Astrocyte (in vitro differentiated cells and primary cell): Measurements from ENCODE around the gene AKAP1. TPM values are rescaled to one million over a fixed set of nuclear protein-coding genes. Genes with fewer than 3 reads are reported as not detected.

ENCODE experiments used
- DNase-seq: peaks from one replicate; pipeline ENCODE4 v3.0.0-alpha.2; 2010; ENCODE audit warnings: low read depth
- FAIRE-seq: peaks from 2 replicates; lab custom pipeline; 2011; peaks lifted over from hg19 to GRCh38; lab: Jason Lieb, UNC
- H2AFZ ChIP-seq: 2 replicates; pipeline ENCODE4 v1.6.0; 2012; ENCODE audit warnings: low read depth, low read length, inconsistent platforms
- H3K27ac ChIP-seq: 2 replicates; pipeline ENCODE4 v1.5.1; 2011; ENCODE audit warnings: low read depth, low read length, inconsistent platforms
- H3K27me3 ChIP-seq: 2 replicates; pipeline ENCODE4 v1.6.0; 2011; ENCODE audit warnings: low read length, inconsistent platforms; ENCODE audit not compliant: insufficient read depth
- H3K36me3 ChIP-seq: 2 replicates; pipeline ENCODE4 v1.5.1; 2011; ENCODE audit warnings: low read length, inconsistent platforms; ENCODE audit not compliant: insufficient read depth
- H3K4me1 ChIP-seq: 2 replicates; pipeline ENCODE4 v1.5.1; 2011; ENCODE audit warnings: low read length, inconsistent platforms; ENCODE audit not compliant: insufficient read depth
- H3K4me2 ChIP-seq: 2 replicates; pipeline ENCODE4 v1.6.0; 2012; ENCODE audit warnings: low read length, inconsistent platforms
- H3K4me3 ChIP-seq: 2 replicates; pipeline ENCODE4 v1.5.1; 2011; ENCODE audit warnings: low read depth, mild to moderate bottlenecking, low read length, inconsistent platforms; ENCODE audit not compliant: insufficient read depth
- H3K79me2 ChIP-seq: 2 replicates; pipeline ENCODE4 v1.6.0; 2012; ENCODE audit warnings: mild to moderate bottlenecking, low read length, inconsistent platforms; ENCODE audit not compliant: insufficient read depth
- H3K9ac ChIP-seq: 2 replicates; pipeline ENCODE4 v1.6.0; 2012; ENCODE audit warnings: mild to moderate bottlenecking, low read length, inconsistent platforms
- H3K9me3 ChIP-seq: 2 replicates; pipeline ENCODE4 v1.5.1; 2012; ENCODE audit warnings: low read depth, mild to moderate bottlenecking, low read length, inconsistent platforms; ENCODE audit not compliant: insufficient read depth
- H4K20me1 ChIP-seq: 2 replicates; pipeline ENCODE4 v1.6.0; 2012; ENCODE audit warnings: low read length, inconsistent platforms; ENCODE audit not compliant: insufficient read depth
- H3K27ac Mint-ChIP-seq: one replicate; pipeline ENCODE4 v1.8.0; 2021; ENCODE audit warnings: mild to moderate bottlenecking, mixed read lengths; ENCODE audit not compliant: unreplicated experiment
- H3K27me3 Mint-ChIP-seq: one replicate; pipeline ENCODE4 v1.8.0; 2021; ENCODE audit warnings: low read depth, mixed read lengths; ENCODE audit not compliant: unreplicated experiment
- H3K36me3 Mint-ChIP-seq: one replicate; pipeline ENCODE4 v1.8.0; 2021; ENCODE audit warnings: low read depth, mixed read lengths; ENCODE audit not compliant: unreplicated experiment
- H3K4me1 Mint-ChIP-seq: one replicate; pipeline ENCODE4 v1.8.0; 2021; ENCODE audit warnings: low read depth, mixed read lengths; ENCODE audit not compliant: unreplicated experiment
- H3K4me3 Mint-ChIP-seq: one replicate; pipeline ENCODE4 v1.8.0; 2021; ENCODE audit warnings: mild to moderate bottlenecking, moderate library complexity, mixed read lengths; ENCODE audit not compliant: unreplicated experiment
- H3K9me3 Mint-ChIP-seq: one replicate; pipeline ENCODE4 v1.8.0; 2021; ENCODE audit warnings: mild to moderate bottlenecking, mixed read lengths; ENCODE audit not compliant: unreplicated experiment
- EZH2 ChIP-seq: IDR thresholded peaks from 2 replicates; pipeline ENCODE4 v1.6.1; 2012; ENCODE audit warnings: mild to moderate bottlenecking, low read length, inconsistent platforms; ENCODE audit not compliant: insufficient read depth
- total RNA-seq: library from RNA; stranded (reverse); gene quantifications from 2 replicates; pipeline ENCODE4 v1.2.1, GENCODE V29; 2021
- TF ChIP-seq, protein P1 (sequence below): IDR thresholded peaks from 2 replicates; pipeline ENCODE4 v1.5.1; 2011; ENCODE audit warnings: low read depth, mild to moderate bottlenecking, inconsistent platforms, low read length, moderate library complexity; ENCODE audit not compliant: insufficient read depth

Gene AKAP1
- total RNA-seq, 1 donor from 2014 or later: 12.5 TPM

- no peaks in the 10 kb centered on the region for H3K4me1 ChIP-seq
- Mint-ChIP-seq H3K9me3 (no peaks in the 10 kb centered on the region), H3K27me3 (peaks cover 2% of the 10 kb centered on the region), H3K4me3 (no peak overlapping the region), H3K4me1 (no peaks in the 10 kb centered on the region), H3K27ac (no peak overlapping the region), H3K36me3 (no peaks in the 10 kb centered on the region)
- no peak overlapping the region for H2AFZ ChIP-seq
- DNase-seq (no peak), FAIRE-seq (no peak)
- no peak overlapping the region for H3K27ac ChIP-seq
- H3K27me3 ChIP-seq: peaks cover 9% of the 10 kb centered on the region
- H3K36me3 ChIP-seq: no peaks in the 10 kb centered on the region
- H3K9ac ChIP-seq: no peak overlapping the region
- H4K20me1 ChIP-seq: no peaks in the 10 kb centered on the region
- no peaks in the 10 kb centered on the region for H3K79me2 ChIP-seq
- H3K9me3 ChIP-seq: no peaks in the 10 kb centered on the region
- no peak overlapping the region for H3K4me3 ChIP-seq
- no peak for TF ChIP-seq EZH2
- TF ChIP-seq, protein P1, sequence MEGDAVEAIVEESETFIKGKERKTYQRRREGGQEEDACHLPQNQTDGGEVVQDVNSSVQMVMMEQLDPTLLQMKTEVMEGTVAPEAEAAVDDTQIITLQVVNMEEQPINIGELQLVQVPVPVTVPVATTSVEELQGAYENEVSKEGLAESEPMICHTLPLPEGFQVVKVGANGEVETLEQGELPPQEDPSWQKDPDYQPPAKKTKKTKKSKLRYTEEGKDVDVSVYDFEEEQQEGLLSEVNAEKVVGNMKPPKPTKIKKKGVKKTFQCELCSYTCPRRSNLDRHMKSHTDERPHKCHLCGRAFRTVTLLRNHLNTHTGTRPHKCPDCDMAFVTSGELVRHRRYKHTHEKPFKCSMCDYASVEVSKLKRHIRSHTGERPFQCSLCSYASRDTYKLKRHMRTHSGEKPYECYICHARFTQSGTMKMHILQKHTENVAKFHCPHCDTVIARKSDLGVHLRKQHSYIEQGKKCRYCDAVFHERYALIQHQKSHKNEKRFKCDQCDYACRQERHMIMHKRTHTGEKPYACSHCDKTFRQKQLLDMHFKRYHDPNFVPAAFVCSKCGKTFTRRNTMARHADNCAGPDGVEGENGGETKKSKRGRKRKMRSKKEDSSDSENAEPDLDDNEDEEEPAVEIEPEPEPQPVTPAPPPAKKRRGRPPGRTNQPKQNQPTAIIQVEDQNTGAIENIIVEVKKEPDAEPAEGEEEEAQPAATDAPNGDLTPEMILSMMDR: no peak
- H3K4me2 ChIP-seq: no peak overlapping the region
Observed at GRCh38 chr17:57075785-57076184, 9.3 kb upstream of the AKAP1 start.

DNA sequence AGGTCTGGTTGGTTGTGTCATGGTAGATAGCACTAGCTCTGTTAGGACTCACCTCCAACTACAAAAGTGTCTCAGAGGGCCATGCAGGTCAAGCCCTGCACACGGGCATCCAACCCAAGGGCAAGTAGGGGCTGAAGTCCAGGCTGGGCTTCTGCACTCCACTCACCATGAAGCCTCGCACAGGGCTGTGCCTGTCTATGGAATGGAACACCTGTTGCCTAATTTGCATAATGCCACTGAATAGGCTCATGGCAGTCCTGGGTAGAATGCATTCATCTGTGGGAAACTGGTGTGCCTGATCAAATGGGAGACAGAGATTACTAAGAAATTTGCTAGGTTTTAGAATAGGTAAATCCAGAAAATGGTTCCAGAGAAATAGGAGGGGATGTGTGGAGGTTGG lies 8.0 kb upstream of the AKAP1 start:
- Mint-ChIP-seq H3K27ac (no peak overlapping the region), H3K4me3 (no peak overlapping the region), H3K9me3 (no peaks in the 10 kb centered on the region), H3K27me3 (peaks cover 2% of the 10 kb centered on the region), H3K4me1 (no peaks in the 10 kb centered on the region), H3K36me3 (no peaks in the 10 kb centered on the region)
- no peaks in the 10 kb centered on the region for H4K20me1 ChIP-seq
- TF ChIP-seq, protein P1: no peak
- TF ChIP-seq EZH2: no peak
- H3K4me3 ChIP-seq: no peak overlapping the region
- H3K27me3 ChIP-seq: peaks cover 7% of the 10 kb centered on the region
- H2AFZ ChIP-seq: no peak overlapping the region
- H3K9me3 ChIP-seq: no peaks in the 10 kb centered on the region
- FAIRE-seq (no peak), DNase-seq (no peak)
- H3K36me3 ChIP-seq: no peaks in the 10 kb centered on the region
- no peaks in the 10 kb centered on the region for H3K79me2 ChIP-seq
- H3K9ac ChIP-seq: no peak overlapping the region
- H3K4me1 ChIP-seq: no peaks in the 10 kb centered on the region
- H3K27ac ChIP-seq: no peak overlapping the region
- no peak overlapping the region for H3K4me2 ChIP-seq

GRCh38 chr17:57078274-57078673 lies 6.8 kb upstream of the AKAP1 start:
- no peaks in the 10 kb centered on the region for H3K9me3 Mint-ChIP-seq
- Histone ChIP-seq H3K4me2 (no peak overlapping the region), H3K79me2 (no peaks in the 10 kb centered on the region), H3K36me3 (no peaks in the 10 kb centered on the region), H3K27ac (no peak overlapping the region), H3K27me3 (peaks cover 6% of the 10 kb centered on the region), H2AFZ (no peak overlapping the region), H3K9me3 (no peaks in the 10 kb centered on the region), H3K4me1 (no peaks in the 10 kb centered on the region), H3K9ac (no peak overlapping the region), H4K20me1 (no peaks in the 10 kb centered on the region), H3K4me3 (no peak overlapping the region)
- H3K27ac Mint-ChIP-seq: no peak overlapping the region
- H3K4me1 Mint-ChIP-seq: no peaks in the 10 kb centered on the region
- TF ChIP-seq, protein P1: no peak
- TF ChIP-seq EZH2: no peak
- no peak overlapping the region for H3K4me3 Mint-ChIP-seq
- DNase-seq (no peak), FAIRE-seq (no peak)
- H3K27me3 Mint-ChIP-seq: peaks cover 2% of the 10 kb centered on the region
- H3K36me3 Mint-ChIP-seq: no peaks in the 10 kb centered on the region
